ENCODE measurements around the gene CCDC172. TPM values are rescaled to one million over a fixed set of nuclear protein-coding genes. Genes with fewer than 3 reads are reported as not detected.

CCDC172 gene
- total and polyA plus RNA-seq, 2 donors (not counting 1 experiment from before 2014, with no cell fraction given), result not detected

- Mint-ChIP-seq H3K27ac (no peak overlapping the region), H3K9me3 (ENCODE audit: insufficient read depth) (no peaks in the 10 kb centered on the region), H3K4me1 (peaks cover 3% of the 10 kb centered on the region), H3K27me3 (peaks cover 35% of the 10 kb centered on the region), H3K4me3 (no peak overlapping the region)
- H3K4me2 ChIP-seq (replicated peaks; ENCODE audit: low read depth, low read length, poor library complexity, severe bottlenecking), result no peak overlapping the region
- intact Hi-C loops (cut with micrococcal nuclease), result no loop called here
- peaks cover 0 to 15% (median 4%) of the 10 kb centered on the region in 4 experiments for H3K27me3 ChIP-seq (replicated peaks in 1 of 4; ENCODE audit: control extremely low read depth in 1 of 4, control insufficient read depth in 3 of 4, insufficient read depth in 4 of 4, low read length in 3 of 4)
- H2AFZ ChIP-seq (ENCODE audit: insufficient read depth, low read depth, low read length, poor library complexity, severe bottlenecking), result no peak overlapping the region
- H3K79me2 ChIP-seq (ENCODE audit: control insufficient read depth, insufficient read depth, low read length), result no peaks in the 10 kb centered on the region
- no peak overlapping the region for H3K27ac ChIP-seq (ENCODE audit: low read length in 2 of 2)
- H3K4me3 ChIP-seq (ENCODE audit: control extremely low read depth in 1 of 5, extremely low read depth in 1 of 5, insufficient read depth in 1 of 5, low read depth in 2 of 5, low read length in 4 of 5), result no peak overlapping the region
- DNase-seq, result no peak
- ATAC-seq (ENCODE audit: low read depth), result no peak
- no peak for TF ChIP-seq EZH2 (IDR thresholded peaks at IDR 0.05; ENCODE audit: borderline replicate concordance, insufficient read depth, low read depth, low read length, poor library complexity, severe bottlenecking)
- TF ChIP-seq CTCF (IDR thresholded peaks at IDR 0.05), result no peak
- no peaks in the 10 kb centered on the region for H3K9me3 ChIP-seq (ENCODE audit: control extremely low read depth in 1 of 3, control insufficient read depth in 2 of 3, insufficient read depth in 1 of 3, low read length in 2 of 3)
- POLR2A ChIA-PET, result no interaction called here
- CTCF ChIA-PET, result no interaction called here
- WGBS (ENCODE audit: insufficient coverage), result 81% methylated on average over 4 of the region's 6 CpGs
- no peaks in the 10 kb centered on the region for H4K20me1 ChIP-seq (ENCODE audit: control insufficient read depth, insufficient read depth, low read length, poor library complexity, severe bottlenecking)
- no peaks in the 10 kb centered on the region for H3K36me3 ChIP-seq (replicated peaks in 1 of 2; ENCODE audit: control extremely low read depth in 1 of 2, control insufficient read depth in 1 of 2, extremely low read depth in 1 of 2, insufficient read depth in 2 of 2, low read length in 1 of 2)
- no peak overlapping the region for H3K9ac ChIP-seq (ENCODE audit: low read length)
- H3K4me1 ChIP-seq (ENCODE audit: control insufficient read depth in 2 of 2, insufficient read depth in 2 of 2, low read length in 2 of 2), result no peaks in the 10 kb centered on the region
Measured at GRCh38 chr10:116278846-116279245, 45.4 kb upstream of the CCDC172 start.

DNA sequence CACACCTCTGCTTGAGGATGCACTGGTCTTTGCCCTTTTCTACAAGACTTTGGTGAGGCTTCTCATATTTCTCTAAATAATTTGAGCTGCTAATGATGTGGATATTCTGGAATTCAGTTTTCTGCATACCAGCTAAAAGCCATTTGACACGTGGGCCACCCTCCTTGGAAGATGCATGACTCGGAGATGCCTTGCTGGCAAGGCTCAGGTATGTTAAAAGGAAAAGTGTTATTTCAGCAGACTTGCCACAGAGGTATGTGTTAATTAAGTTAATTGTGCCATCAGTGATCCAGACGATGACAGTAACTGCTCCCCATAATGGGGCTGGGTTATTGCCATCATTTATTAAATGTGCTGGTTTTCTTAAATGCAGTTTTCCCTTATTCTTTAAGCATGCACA, 42.5 kb upstream of the CCDC172 start:
- DNase-seq (no peak), ATAC-seq (ENCODE audit: low read depth) (no peak)
- Histone ChIP-seq H3K79me2 (ENCODE audit: control insufficient read depth, insufficient read depth, low read length) (no peaks in the 10 kb centered on the region), H3K27me3 (replicated peaks in 1 of 4; ENCODE audit: control extremely low read depth in 1 of 4, control insufficient read depth in 3 of 4, insufficient read depth in 4 of 4, low read length in 3 of 4) (peaks cover 0 to 4% (median 0%) of the 10 kb centered on the region in 4 experiments), H3K4me2 (replicated peaks; ENCODE audit: low read depth, low read length, poor library complexity, severe bottlenecking) (no peak overlapping the region), H3K9me3 (ENCODE audit: control extremely low read depth in 1 of 3, control insufficient read depth in 2 of 3, insufficient read depth in 1 of 3, low read length in 2 of 3) (no peaks in the 10 kb centered on the region), H3K4me1 (ENCODE audit: control insufficient read depth in 2 of 2, insufficient read depth in 2 of 2, low read length in 2 of 2) (no peaks in the 10 kb centered on the region), H2AFZ (ENCODE audit: insufficient read depth, low read depth, low read length, poor library complexity, severe bottlenecking) (no peak overlapping the region), H4K20me1 (ENCODE audit: control insufficient read depth, insufficient read depth, low read length, poor library complexity, severe bottlenecking) (no peaks in the 10 kb centered on the region), H3K4me3 (ENCODE audit: control extremely low read depth in 1 of 5, extremely low read depth in 1 of 5, insufficient read depth in 1 of 5, low read depth in 2 of 5, low read length in 4 of 5) (no peak overlapping the region), H3K36me3 (replicated peaks in 1 of 2; ENCODE audit: control extremely low read depth in 1 of 2, control insufficient read depth in 1 of 2, extremely low read depth in 1 of 2, insufficient read depth in 2 of 2, low read length in 1 of 2) (no peaks in the 10 kb centered on the region), H3K9ac (ENCODE audit: low read length) (no peak overlapping the region), H3K27ac (ENCODE audit: low read length in 2 of 2) (no peak overlapping the region)
- H3K27me3 Mint-ChIP-seq, result peaks cover 12% of the 10 kb centered on the region
- no peak overlapping the region for H3K4me3 Mint-ChIP-seq
- no peak overlapping the region for H3K27ac Mint-ChIP-seq
- POLR2A ChIA-PET, result no interaction called here
- 50% methylated on average over 2 of the region's 3 CpGs for WGBS (ENCODE audit: insufficient coverage)
- intact Hi-C loops (cut with micrococcal nuclease), result no loop called here
- H3K9me3 Mint-ChIP-seq (ENCODE audit: insufficient read depth), result no peaks in the 10 kb centered on the region
- CTCF ChIA-PET, result no interaction called here
- TF ChIP-seq EZH2 (IDR thresholded peaks at IDR 0.05; ENCODE audit: borderline replicate concordance, insufficient read depth, low read depth, low read length, poor library complexity, severe bottlenecking) (no peak), CTCF (IDR thresholded peaks at IDR 0.05) (no peak)
- no peaks in the 10 kb centered on the region for H3K4me1 Mint-ChIP-seq
